SKM-1 (cell line): ENCODE data around the gene WNT3.
"Not testable (repeated sequence)": the region's sequence is repeated elsewhere in the genome, so short reads cannot be mapped to it uniquely, and the experiment has no call there.

Experiments used
- DNase-seq: peaks from one replicate; lab custom pipeline; 2025; ENCODE audit not compliant: unreplicated experiment; lab: John Stamatoyannopoulos, UW

The WNT3 gene, protein sequence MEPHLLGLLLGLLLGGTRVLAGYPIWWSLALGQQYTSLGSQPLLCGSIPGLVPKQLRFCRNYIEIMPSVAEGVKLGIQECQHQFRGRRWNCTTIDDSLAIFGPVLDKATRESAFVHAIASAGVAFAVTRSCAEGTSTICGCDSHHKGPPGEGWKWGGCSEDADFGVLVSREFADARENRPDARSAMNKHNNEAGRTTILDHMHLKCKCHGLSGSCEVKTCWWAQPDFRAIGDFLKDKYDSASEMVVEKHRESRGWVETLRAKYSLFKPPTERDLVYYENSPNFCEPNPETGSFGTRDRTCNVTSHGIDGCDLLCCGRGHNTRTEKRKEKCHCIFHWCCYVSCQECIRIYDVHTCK

GRCh38 chr17:46818316-46818928, at the start of gene WNT3:
WNT3 (minus strand) TSS chr17:46818692; CDS start chr17:46818597, 95 bp downstream.
- DNase-seq = no peak

GRCh38 chr17:46866747-46867146, 48.3 kb upstream of the WNT3 start:
- no peak for DNase-seq

DNA sequence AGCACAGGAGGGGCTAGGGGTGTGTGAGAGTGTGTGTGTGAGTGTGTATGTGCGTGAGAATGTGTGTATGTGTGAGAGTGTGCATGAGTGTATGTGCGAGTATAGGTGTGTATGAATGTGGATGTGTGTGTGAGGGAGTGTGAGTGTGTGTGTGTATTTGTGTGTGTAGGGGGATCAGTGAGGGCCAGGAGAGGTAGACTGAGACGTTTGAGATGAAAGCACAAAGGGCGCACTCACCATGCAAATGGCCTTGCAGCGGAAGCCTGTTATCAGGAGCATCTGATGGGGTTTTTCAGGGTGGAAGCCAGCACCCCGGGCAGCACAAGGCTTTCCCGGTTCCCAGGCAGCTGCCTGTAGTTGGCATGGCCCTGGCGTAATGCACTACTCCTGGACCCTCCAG, 47.8 kb upstream of the WNT3 start:
- no peak for DNase-seq

- DNase-seq = no peak
Measured at GRCh38 chr17:46865100-46865499, 46.6 kb upstream of the WNT3 start.

DNA sequence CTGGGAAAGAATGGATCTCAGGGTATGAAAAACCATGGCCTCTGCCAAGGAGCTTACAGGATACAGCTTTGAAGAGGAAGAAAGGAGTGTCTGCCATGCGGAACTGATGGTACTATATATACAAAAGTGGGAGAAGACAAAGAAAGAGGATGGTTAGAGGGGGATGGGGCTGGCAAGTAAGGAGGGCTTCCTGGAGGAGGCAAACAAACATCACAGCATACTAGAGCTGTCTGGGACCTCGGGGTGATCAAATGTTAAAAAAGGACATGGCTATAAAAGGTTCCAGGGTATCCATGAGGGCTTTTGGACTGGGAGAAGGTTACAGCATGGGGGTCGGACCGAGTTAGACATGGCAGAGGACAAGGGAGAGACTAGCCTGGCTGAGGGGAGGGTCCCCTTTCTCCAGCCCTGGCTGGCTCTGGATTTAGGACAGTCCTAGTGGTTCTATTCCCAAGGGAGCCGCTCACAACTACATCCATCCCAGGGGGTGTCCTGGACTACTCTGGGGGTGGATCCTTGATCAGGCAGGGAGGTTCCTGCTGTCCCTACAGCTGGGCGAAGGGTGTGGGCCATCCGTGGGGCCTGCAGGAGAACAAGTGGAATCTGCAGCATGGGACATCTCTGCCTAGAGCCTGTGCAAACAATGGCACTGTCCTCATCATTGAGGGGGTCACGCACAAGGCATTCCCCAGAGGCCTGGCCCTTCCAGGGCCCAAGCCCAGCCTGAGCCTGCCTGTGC, 45.1 kb upstream of the WNT3 start:
- DNase-seq = no peak

DNA sequence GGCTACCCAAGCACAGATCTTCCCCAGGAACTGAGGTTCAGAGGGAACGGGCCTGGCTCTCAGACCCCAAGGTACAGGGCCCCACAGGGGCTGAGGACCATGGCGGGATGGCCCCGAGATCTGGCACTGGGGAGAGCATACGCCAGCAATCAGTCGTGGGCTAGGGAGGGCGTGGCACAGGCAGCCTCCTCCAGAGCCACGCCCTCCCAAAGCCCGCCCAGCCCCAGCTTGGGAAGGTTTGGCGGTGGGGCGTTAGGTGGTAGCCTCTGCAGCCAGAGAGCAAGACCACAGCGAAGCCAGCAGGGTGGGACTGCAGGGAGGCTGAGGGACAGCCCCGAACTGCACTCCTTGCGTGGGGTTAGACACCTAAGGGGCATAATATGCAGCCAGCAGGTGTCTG, 44.5 kb upstream of the WNT3 start:
- no peak for DNase-seq

- no peak for DNase-seq
Measured at GRCh38 chr17:46859996-46860395, 41.5 kb upstream of the WNT3 start.

DNA sequence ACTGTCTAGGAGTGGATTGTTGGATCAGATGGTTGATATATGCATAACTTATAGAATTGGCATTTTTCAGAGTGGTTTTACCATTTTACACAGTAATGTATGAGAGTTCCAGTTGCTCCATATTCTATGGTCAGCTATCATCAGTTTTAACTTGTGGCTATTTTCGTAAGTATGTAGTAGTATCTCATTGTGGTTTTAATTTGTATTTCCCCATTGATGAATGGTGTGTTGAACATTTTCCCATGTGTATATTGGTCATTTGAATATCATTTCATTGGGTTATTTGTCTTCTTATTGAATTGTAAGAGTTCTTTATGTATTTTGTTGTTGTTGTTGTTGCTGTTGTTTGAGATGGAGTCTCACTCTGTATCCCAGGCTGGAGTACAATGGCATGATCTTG, 39.1 kb upstream of the WNT3 start:
- DNase-seq = no peak

GRCh38 chr17:46854948-46855347, 36.5 kb upstream of the WNT3 start:
- DNase-seq = no peak

GRCh38 chr17:46854515-46854914, 36.0 kb upstream of the WNT3 start:
- DNase-seq = no peak

GRCh38 chr17:46853896-46854444, 35.5 kb upstream of the WNT3 start:
- no peak for DNase-seq

DNA sequence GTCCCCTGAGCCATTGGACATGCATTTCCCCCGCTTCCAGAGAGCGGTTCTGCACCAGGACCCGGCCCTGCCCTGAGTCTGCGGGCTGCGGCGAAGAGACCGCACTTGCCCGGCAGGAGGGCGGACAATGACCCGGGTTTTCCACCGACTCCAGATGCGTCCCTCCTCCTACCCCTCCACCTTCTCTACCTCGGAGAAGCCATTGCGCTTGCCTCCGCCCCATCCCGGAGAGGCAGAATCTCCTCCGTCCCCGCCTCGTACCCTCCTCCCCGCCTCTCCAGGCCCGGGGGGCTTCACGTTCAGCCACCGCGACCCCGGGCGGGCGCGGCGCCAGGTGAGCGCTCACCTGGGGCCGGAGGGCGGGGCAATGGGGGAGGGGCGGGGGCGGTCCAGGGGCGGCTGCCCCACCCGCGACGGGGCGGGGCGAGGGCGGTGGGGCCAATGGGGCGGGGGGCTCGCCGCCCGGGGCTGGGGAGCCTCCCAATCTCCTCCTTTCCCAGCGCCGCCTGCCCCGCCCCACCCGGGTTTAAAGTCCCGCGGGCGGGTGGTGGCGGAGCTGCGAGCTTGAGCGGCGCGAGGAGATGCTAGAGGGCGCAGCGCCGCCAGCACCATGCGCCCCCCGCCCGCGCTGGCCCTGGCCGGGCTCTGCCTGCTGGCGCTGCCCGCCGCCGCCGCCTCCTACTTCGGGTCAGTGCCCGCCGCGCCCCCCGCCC, 32.7 kb upstream of the WNT3 start, which contains the start of gene WNT9B:
TSS of gene WNT9B (plus strand) at position 555 of the 713 bp plus-strand sequence. CDS start at position 611, 56 bp downstream.
- DNase-seq = no peak

- DNase-seq = no peak
Measured at GRCh38 chr17:46850688-46851028, 32.2 kb upstream of the WNT3 start.

DNA sequence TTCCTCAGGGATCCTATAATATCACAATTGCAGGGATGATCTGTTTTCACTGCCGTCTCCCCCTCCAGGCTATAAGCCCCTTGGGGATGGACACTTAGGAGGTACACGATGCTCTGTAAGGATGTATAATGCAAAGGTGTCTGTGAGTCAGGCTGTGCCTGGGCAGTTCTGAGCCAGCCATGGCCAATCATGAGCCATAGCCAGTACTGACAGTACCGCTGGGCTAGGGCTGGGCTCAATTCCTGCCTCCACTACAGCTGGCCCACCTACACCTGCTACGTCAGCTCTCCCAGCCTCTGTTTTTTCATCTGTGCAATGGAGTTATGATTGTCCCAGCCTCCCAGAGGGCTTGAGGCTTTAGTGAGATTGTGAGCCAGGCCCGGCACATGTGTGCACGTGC, 30.0 kb upstream of the WNT3 start:
- no peak for DNase-seq

GRCh38 chr17:46847204-46848191, 29.0 kb upstream of the WNT3 start:
- DNase-seq = no peak

DNA sequence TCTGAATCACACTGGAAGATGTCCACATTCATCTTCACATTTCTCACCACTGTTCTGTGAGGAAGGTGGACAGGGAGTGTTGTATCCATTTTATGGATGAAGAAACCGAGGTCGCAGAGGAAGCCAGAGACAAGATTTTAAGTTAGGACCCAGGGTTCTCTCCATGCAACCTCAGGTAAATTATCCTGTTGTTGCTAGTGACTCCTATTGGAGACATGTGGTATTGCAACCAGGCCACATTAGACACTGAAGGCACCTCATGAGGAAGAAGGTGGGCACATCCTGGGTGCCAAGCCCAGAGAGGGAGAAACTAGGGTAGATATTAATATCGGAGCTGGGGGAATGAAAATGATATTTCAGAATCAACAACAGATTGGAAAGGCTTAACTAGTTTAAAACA, 24.3 kb upstream of the WNT3 start:
- DNase-seq = no peak

DNA sequence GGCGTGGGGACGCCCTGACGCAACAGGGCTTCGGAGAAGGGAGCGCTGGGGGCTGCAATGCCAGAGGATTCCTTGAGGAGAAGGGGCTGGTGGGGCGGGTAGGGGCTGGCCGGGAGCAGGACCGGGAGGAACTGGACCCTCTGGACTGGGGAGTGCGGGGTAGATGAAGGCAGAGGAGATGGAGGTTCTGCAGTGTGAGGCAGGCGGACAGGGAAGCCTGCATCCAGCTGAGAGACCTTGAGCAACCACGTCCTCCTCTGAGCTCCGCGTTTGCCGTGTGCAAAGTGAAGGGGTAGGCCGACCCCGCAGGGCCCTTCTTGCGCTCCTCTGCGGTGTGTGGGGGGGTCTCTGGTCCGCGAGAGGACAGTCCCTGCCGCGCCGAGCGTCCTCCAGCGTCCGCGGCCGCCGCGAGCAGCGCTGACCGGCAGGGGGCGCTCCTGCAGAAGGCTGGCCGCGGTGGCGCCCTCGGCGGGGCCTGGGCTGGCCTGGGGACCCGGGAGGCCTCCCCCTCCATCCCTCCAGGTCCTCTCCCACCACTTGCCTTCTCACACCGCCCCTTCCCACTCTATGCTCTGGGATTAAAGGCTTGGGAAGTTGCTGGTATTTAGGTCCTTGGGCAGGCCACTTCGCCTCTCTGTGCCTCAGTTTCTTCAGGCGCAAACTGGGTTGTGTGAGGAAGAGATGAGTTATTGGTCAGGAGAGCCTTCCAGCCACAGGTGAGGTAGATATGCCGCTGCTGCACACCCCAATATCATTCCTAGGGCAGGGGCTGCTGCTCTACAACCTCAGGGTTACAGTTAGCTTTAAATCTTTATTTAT, 23.3 kb upstream of the WNT3 start:
- no peak for DNase-seq

DNA sequence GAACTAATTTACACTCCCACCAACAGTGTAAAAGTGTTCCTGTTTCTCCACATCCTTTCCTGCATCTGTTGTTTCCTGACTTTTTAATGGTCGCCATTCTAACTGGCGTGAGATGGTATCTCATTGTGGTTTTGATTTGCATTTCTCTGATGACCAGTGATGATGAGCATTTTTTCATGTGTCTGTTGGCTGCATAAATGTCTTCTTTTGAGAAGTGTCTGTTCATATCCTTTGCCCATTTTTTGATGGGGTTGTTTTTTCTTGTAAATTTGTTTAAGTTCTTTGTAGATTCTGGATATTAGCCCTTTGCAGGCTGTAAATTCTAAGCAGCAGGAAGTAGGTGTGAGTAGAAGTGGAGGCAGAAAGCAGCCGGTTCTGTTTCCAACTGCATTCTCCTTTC, 22.1 kb upstream of the WNT3 start:
- not testable (repeated sequence) for DNase-seq

- no peak for DNase-seq
Measured at GRCh38 chr17:46839211-46839610, 20.7 kb upstream of the WNT3 start.
